ENCODE data around the gene FXYD6. TPM values are rescaled to one million over a fixed set of nuclear protein-coding genes. Genes with fewer than 3 reads are reported as not detected.
A peak's percentile ranks its signal among the peaks of the same experiment; 100 is the strongest.

FXYD6 gene
- total RNA-seq, 1 donor from 2014 or later = 0.99 TPM

- no peak overlapping the region for H3K4me3 Mint-ChIP-seq (ENCODE audit: unreplicated experiment)
- no peak overlapping the region for H3K27ac Mint-ChIP-seq (ENCODE audit: unreplicated experiment)
- TF ChIP-seq, protein P1, sequence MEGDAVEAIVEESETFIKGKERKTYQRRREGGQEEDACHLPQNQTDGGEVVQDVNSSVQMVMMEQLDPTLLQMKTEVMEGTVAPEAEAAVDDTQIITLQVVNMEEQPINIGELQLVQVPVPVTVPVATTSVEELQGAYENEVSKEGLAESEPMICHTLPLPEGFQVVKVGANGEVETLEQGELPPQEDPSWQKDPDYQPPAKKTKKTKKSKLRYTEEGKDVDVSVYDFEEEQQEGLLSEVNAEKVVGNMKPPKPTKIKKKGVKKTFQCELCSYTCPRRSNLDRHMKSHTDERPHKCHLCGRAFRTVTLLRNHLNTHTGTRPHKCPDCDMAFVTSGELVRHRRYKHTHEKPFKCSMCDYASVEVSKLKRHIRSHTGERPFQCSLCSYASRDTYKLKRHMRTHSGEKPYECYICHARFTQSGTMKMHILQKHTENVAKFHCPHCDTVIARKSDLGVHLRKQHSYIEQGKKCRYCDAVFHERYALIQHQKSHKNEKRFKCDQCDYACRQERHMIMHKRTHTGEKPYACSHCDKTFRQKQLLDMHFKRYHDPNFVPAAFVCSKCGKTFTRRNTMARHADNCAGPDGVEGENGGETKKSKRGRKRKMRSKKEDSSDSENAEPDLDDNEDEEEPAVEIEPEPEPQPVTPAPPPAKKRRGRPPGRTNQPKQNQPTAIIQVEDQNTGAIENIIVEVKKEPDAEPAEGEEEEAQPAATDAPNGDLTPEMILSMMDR (IDR thresholded peaks at IDR 0.05) = no peak
These were observed 14.3 kb downstream of the FXYD6 start for GRCh38 chr11:117862019-117862725.

GRCh38 chr11:117861151-117862018 lies 15.1 kb downstream of the FXYD6 start:
- Mint-ChIP-seq H3K27me3 (ENCODE audit: unreplicated experiment) (peaks cover 7% of the 10 kb centered on the region), H3K27ac (ENCODE audit: unreplicated experiment) (no peak overlapping the region), H3K4me1 (ENCODE audit: unreplicated experiment) (peaks cover 5% of the 10 kb centered on the region), H3K9me3 (ENCODE audit: unreplicated experiment) (no peaks in the 10 kb centered on the region), H3K36me3 (ENCODE audit: unreplicated experiment) (no peaks in the 10 kb centered on the region), H3K4me3 (ENCODE audit: unreplicated experiment) (no peak overlapping the region)
- peak; percentile 57 for DNase-seq (ENCODE audit: extremely low spot score, unreplicated experiment)
- TF ChIP-seq, protein P1 (IDR thresholded peaks at IDR 0.05) = no peak

More at GRCh38 chr11:117862019-117862725, 14.3 kb downstream of the FXYD6 start:
- DNase-seq (ENCODE audit: extremely low spot score, unreplicated experiment) = peak; percentile 64
- H3K36me3 Mint-ChIP-seq (ENCODE audit: unreplicated experiment) = no peaks in the 10 kb centered on the region
- H3K27me3 Mint-ChIP-seq (ENCODE audit: unreplicated experiment) = peaks cover 7% of the 10 kb centered on the region
- peaks cover 5% of the 10 kb centered on the region for H3K4me1 Mint-ChIP-seq (ENCODE audit: unreplicated experiment)
- H3K9me3 Mint-ChIP-seq (ENCODE audit: unreplicated experiment) = no peaks in the 10 kb centered on the region

GRCh38 chr11:117860139-117860538 lies 16.3 kb downstream of the FXYD6 start:
- peak; percentile 57 for DNase-seq (ENCODE audit: extremely low spot score, unreplicated experiment)
- TF ChIP-seq, protein P1 (IDR thresholded peaks at IDR 0.05) = no peak
- H3K4me1 Mint-ChIP-seq (ENCODE audit: unreplicated experiment) = peaks cover 5% of the 10 kb centered on the region
- H3K4me3 Mint-ChIP-seq (ENCODE audit: unreplicated experiment) = no peak overlapping the region
- H3K36me3 Mint-ChIP-seq (ENCODE audit: unreplicated experiment) = no peaks in the 10 kb centered on the region
- H3K9me3 Mint-ChIP-seq (ENCODE audit: unreplicated experiment) = no peaks in the 10 kb centered on the region
- peaks cover 7% of the 10 kb centered on the region for H3K27me3 Mint-ChIP-seq (ENCODE audit: unreplicated experiment)
- no peak overlapping the region for H3K27ac Mint-ChIP-seq (ENCODE audit: unreplicated experiment)

- H3K9me3 Mint-ChIP-seq (ENCODE audit: unreplicated experiment) = no peaks in the 10 kb centered on the region
- H3K36me3 Mint-ChIP-seq (ENCODE audit: unreplicated experiment) = no peaks in the 10 kb centered on the region
- TF ChIP-seq, protein P1 (IDR thresholded peaks at IDR 0.05) = no peak
- no peak overlapping the region for H3K4me3 Mint-ChIP-seq (ENCODE audit: unreplicated experiment)
- H3K27me3 Mint-ChIP-seq (ENCODE audit: unreplicated experiment) = peaks cover 4% of the 10 kb centered on the region
- DNase-seq (ENCODE audit: extremely low spot score, unreplicated experiment) = no peak
- no peak overlapping the region for H3K27ac Mint-ChIP-seq (ENCODE audit: unreplicated experiment)
- peaks cover 5% of the 10 kb centered on the region for H3K4me1 Mint-ChIP-seq (ENCODE audit: unreplicated experiment)
These were observed 16.9 kb downstream of the FXYD6 start for GRCh38 chr11:117859488-117860112.
